DLD1 (cell line): ENCODE measurements around the gene ATOX1.
"Not testable (repeated sequence)": the region's sequence is repeated elsewhere in the genome, so short reads cannot be mapped to it uniquely, and the experiment has no call there.

Source experiments
- in situ Hi-C: cut with HindIII; loops from 2 replicates; pipeline ENCODE4 v1.10.0; 2017; ENCODE audit warnings: low sequenced_read_pairs

Gene ATOX1, protein sequence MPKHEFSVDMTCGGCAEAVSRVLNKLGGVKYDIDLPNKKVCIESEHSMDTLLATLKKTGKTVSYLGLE

GRCh38 chr5:151758430-151759241 lies at the start of gene ATOX1:
Gene ATOX1 (minus strand): TSS chr5:151758631. CDS start chr5:151758551, 80 bp downstream.
- in situ Hi-C loops: no loop called here

- in situ Hi-C loops: no loop called here
These were observed 47.2 kb upstream of the ATOX1 start for GRCh38 chr5:151805414-151806223.

DNA sequence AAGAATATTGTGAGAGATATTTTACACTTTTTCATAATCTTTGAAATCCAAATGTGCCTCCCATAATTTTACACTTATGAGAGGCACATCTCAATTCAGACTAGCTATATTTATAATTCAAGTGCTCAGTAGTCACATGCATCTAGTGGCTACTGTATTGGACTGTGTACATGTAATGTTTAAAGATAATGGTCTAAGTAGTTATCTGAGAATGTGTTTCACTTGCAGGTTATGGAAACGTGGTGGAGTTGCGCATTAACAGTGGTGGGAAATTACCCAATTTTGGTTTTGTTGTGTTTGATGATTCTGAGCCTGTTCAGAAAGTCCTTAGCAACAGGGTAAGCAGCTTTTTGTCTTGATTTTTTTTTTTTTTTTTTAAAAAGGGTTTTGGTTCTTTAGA lies 42.1 kb upstream of the ATOX1 start:
- in situ Hi-C loops: no loop called here

GRCh38 chr5:151799407-151799806 lies 41.0 kb upstream of the ATOX1 start:
- in situ Hi-C loops: no loop called here

GRCh38 chr5:151798674-151799073 lies 40.2 kb upstream of the ATOX1 start:
- in situ Hi-C loops: no loop called here

GRCh38 chr5:151795426-151795825 lies 37.0 kb upstream of the ATOX1 start:
- in situ Hi-C loops: no loop called here

DNA sequence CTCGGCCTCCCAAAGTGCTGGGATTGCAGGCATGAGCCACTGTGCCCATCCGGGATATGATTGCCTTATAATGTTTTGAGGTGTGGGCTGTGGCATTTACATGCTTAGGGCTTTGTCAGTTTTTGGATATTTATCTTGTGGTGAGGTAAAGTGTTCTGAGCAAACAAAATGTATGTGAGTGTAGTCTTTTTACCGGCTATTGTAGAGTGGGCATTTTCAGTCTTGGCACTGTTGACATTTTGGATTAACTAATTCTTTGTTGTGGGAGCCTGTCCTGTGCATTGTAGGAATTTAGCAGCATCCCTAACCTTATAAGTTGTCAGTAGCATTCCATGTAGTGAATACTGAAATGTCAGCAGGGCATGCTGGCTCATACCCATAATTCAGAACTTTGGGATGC lies 34.9 kb upstream of the ATOX1 start:
- in situ Hi-C loops: no loop called here

DNA sequence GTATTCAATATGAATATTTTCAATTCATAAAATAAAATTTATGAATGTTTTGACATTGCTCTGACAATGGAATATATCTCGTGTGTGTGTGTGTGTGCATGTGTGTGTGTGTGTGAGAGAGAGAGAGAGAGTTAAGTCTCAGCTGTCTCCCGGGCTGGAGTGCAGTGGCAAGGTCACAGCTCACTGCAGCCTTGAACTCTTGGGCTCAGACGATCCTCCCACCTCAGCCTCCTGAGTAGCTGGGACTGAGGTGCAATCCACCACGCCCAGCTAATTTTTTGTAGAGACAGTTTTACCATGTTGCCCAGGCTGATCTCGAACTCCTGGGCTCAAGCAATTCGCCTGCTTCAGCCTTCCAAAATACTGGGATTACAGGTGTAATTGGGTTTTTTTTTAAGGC lies 29.4 kb upstream of the ATOX1 start:
- in situ Hi-C loops: no loop called here

DNA sequence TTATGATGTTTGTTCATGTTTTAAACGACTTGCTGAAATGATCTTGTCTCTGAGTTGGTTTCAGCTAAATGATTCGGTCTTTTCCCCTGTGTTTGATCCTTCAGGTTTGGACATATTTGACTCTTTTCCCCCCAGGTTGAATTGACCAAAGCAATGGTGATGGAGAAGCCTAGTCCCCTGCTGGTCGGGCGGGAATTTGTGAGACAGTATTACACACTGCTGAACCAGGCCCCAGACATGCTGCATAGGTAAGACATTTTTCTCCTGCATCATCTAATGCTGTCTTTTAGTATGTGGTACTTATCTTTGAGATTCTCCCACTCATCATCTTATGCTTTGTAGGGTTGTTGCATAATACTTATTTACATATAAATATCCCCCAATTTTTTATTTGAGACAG lies 28.0 kb upstream of the ATOX1 start:
- in situ Hi-C loops: no loop called here

DNA sequence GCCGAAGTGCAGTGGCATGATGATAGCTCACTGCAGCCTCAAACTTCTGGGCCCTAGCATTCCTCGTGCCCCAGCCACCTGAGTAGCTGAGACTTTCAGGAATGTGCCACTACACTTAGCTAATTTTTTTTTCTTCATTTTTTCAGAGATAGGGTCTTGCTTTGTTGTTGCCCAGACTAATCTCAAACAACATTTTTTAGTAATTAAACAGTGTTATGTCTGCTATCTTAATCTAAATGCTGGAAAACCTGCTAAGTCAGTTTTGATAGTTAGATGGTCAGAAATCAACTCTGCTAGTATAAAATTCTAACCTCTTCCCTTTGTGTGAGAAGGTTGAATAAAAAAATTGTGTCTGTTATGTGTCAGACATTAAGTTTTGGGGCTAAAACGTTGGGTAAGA lies 25.7 kb upstream of the ATOX1 start:
- in situ Hi-C loops: no loop called here

GRCh38 chr5:151783664-151784063 lies 25.2 kb upstream of the ATOX1 start:
- in situ Hi-C loops: not testable (repeated sequence)

DNA sequence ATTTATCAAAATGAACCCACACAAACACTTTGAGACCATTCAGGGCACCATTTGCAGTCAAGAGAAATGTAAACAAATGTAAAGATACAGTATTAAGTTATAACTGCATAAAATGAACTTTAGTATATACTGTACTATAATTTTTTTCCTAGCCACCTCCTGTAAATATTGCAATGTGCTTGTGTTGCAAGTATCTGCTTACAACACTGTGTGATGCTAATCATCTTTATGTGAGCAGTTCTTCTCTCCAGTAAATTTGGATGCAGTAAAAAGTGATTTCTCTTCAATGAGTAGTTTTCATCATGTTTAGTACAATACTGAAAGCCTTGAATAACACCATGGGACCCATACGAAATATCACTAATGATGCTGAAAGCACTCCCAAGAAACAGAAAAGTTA lies 22.8 kb upstream of the ATOX1 start:
- in situ Hi-C loops: no loop called here

- in situ Hi-C loops: no loop called here
These were observed 21.9 kb upstream of the ATOX1 start for GRCh38 chr5:151780348-151780747.

- in situ Hi-C loops: no loop called here
These were observed 21.2 kb upstream of the ATOX1 start for GRCh38 chr5:151779531-151780125.

GRCh38 chr5:151775025-151775606 lies 16.7 kb upstream of the ATOX1 start:
- in situ Hi-C loops: no loop called here

DNA sequence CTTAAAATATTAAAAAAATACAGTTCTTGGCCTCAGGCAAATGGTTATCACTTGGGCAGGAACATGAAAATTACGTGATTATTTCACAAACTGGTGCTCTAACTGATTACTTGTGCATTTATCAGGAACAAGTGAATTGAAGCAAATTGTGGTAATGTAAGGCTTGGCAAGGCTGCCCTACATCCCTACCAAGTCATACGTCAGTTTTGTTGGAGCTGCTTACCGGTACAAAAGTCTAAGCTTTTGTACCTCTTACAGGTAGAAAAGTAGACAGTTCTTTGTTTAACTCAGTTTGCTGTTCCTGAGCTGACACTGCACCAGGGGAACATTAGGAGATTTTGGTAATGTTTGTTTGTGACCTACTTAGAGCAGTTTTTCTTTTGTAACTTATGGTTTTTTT lies 15.5 kb upstream of the ATOX1 start:
- in situ Hi-C loops: no loop called here

DNA sequence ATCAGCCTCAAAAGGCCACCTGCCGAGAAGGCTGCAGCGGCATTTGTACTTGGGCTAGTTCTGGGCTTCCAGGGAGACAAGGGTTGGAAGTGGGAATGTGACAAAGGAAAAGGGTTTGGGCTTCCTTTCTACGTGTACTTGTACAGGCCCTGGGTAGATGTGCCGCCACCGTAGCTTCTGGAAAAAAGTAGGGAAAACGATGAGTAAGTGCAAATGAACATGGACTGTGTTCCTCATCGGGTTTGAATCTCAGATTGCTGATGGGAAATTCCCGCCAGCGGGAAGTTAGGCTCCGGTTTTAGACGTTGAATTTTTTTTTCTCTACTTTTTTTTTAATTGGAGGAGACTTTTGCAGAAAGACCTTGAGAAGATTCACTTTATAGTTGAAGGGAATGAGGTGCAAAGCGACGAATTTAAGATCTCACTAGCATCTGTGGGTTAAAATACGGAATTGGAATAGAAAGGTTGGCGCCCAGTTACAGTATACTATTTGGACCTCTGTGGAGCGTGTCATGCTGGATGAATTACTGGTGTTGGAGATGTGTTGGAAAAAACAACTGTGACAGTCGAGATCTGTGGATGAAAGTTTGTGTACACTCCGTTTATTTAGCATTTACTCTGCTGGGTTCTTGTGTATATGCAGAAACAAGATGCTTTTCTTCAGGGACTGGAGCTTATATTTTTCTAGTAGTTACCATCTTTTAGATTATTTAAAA lies 14.6 kb upstream of the ATOX1 start:
- in situ Hi-C loops: no loop called here

- in situ Hi-C loops: no loop called here
These were observed 13.8 kb upstream of the ATOX1 start for GRCh38 chr5:151772029-151772845.

- in situ Hi-C loops: no loop called here
These were observed 13.0 kb upstream of the ATOX1 start, which contains the start of gene G3BP1 for GRCh38 chr5:151771259-151772028. Gene G3BP1 (plus strand): TSS chr5:151771954. CDS start chr5:151786621, 14,667 bp downstream.
